ENCODE results near the gene MTCL1. TPM values are rescaled to one million over a fixed set of nuclear protein-coding genes. Genes with fewer than 3 reads are reported as not detected.
A peak's percentile ranks its signal among the peaks of the same experiment; 100 is the strongest.

Gene MTCL1
- total RNA-seq, 3 donors from 2014 or later (not counting 1 experiment from before 2014, with no cell fraction given) = 0.38 to 1.5 (median 0.43) TPM

- 32% methylated on average over 25 of the region's 25 CpGs for WGBS (ENCODE audit: insufficient coverage)
- peaks cover 30% of the 10 kb centered on the region for H3K27me3 ChIP-seq (ENCODE audit: control insufficient read depth, insufficient read depth, low read length)
These were observed 2.2 kb upstream of the MTCL1 start for GRCh38 chr18:8703092-8703709.

GRCh38 chr18:8703781-8704301 is 1.5 kb upstream of the MTCL1 start:
- H3K4me3 ChIP-seq (ENCODE audit: low read length) = no peak overlapping the region

More at GRCh38 chr18:8703092-8703709, 2.2 kb upstream of the MTCL1 start:
- Histone ChIP-seq H3K4me1 (ENCODE audit: control insufficient read depth, insufficient read depth, low read length) (peaks cover 25% of the 10 kb centered on the region), H3K9me3 (ENCODE audit: control insufficient read depth, insufficient read depth, low read length) (no peaks in the 10 kb centered on the region), H3K36me3 (ENCODE audit: control insufficient read depth, insufficient read depth, low read length) (no peaks in the 10 kb centered on the region), H3K4me3 (ENCODE audit: low read length) (no peak overlapping the region), H3K27ac (ENCODE audit: low read length) (no peak overlapping the region)
- Mint-ChIP-seq H3K4me1 (peaks cover 15 to 19% of the 10 kb centered on the region in 2 donors), H3K27ac (no peak overlapping the region), H3K27me3 (ENCODE audit: low read depth in 2 of 2) (peaks cover 45 to 48% of the 10 kb centered on the region in 2 donors), H3K36me3 (no peaks in the 10 kb centered on the region), H3K9me3 (no peaks in the 10 kb centered on the region), H3K4me3 (peak overlapping the region; percentile 62)
- DNase-seq (no peak), ATAC-seq (no peak)
- intact Hi-C loops (cut with micrococcal nuclease) = loop anchor here (10.0 kb wide), 1 partner anchor 632 kb away; the partner anchor contains the start of gene TWSG1
- no peak for TF ChIP-seq CTCF (IDR thresholded peaks at IDR 0.05)

GRCh38 chr18:8704361-8705237 is 757 bp upstream of the MTCL1 start:
- Histone ChIP-seq H3K9me3 (ENCODE audit: control insufficient read depth, insufficient read depth, low read length) (no peaks in the 10 kb centered on the region), H3K27ac (ENCODE audit: low read length) (peak overlapping the region; percentile 29), H3K4me3 (ENCODE audit: low read length) (peak overlapping the region; percentile 83), H3K4me1 (ENCODE audit: control insufficient read depth, insufficient read depth, low read length) (peaks cover 25% of the 10 kb centered on the region), H3K36me3 (ENCODE audit: control insufficient read depth, insufficient read depth, low read length) (no peaks in the 10 kb centered on the region), H3K27me3 (ENCODE audit: control insufficient read depth, insufficient read depth, low read length) (peaks cover 35% of the 10 kb centered on the region)
- peak; percentile 75 to 91 for DNase-seq
- H3K36me3 Mint-ChIP-seq = no peaks in the 10 kb centered on the region
- H3K9me3 Mint-ChIP-seq = no peaks in the 10 kb centered on the region
- intact Hi-C loops (cut with micrococcal nuclease) = loop anchor here (10.0 kb wide), 1 partner anchor 630 kb away; the partner anchor contains the start of gene TWSG1
- WGBS (ENCODE audit: insufficient coverage) = 1% methylated on average over 64 of the region's 64 CpGs
- TF ChIP-seq CTCF (IDR thresholded peaks at IDR 0.05) = no peak
- peaks cover 15 to 19% of the 10 kb centered on the region in 2 donors for H3K4me1 Mint-ChIP-seq
- ATAC-seq = peak; percentile 93 to 96 (median 93)
- H3K27ac Mint-ChIP-seq = peak overlapping the region; percentile 26 to 71
- peak overlapping the region; percentile 93 for H3K4me3 Mint-ChIP-seq
- H3K27me3 Mint-ChIP-seq (ENCODE audit: low read depth in 2 of 2) = peaks cover 52 to 57% of the 10 kb centered on the region in 2 donors

More at GRCh38 chr18:8703781-8704301, 1.5 kb upstream of the MTCL1 start:
- H3K4me1 Mint-ChIP-seq = peaks cover 15 to 19% of the 10 kb centered on the region in 2 donors
- ATAC-seq = no peak
- H3K36me3 ChIP-seq (ENCODE audit: control insufficient read depth, insufficient read depth, low read length) = no peaks in the 10 kb centered on the region
- 37% methylated on average over 16 of the region's 16 CpGs for WGBS (ENCODE audit: insufficient coverage)
- H3K36me3 Mint-ChIP-seq = no peaks in the 10 kb centered on the region
- peak overlapping the region; percentile 93 for H3K4me3 Mint-ChIP-seq
- no peak for TF ChIP-seq CTCF (IDR thresholded peaks at IDR 0.05)
- peak overlapping the region in 1 of 2 donors; percentile 71 for H3K27ac Mint-ChIP-seq
- intact Hi-C loops (cut with micrococcal nuclease) = loop anchor here (10.0 kb wide), 1 partner anchor 631 kb away; the partner anchor contains the start of gene TWSG1
- H3K4me1 ChIP-seq (ENCODE audit: control insufficient read depth, insufficient read depth, low read length) = peaks cover 25% of the 10 kb centered on the region
- H3K9me3 Mint-ChIP-seq = no peaks in the 10 kb centered on the region
- DNase-seq = no peak
- peaks cover 33% of the 10 kb centered on the region for H3K27me3 ChIP-seq (ENCODE audit: control insufficient read depth, insufficient read depth, low read length)
- no peaks in the 10 kb centered on the region for H3K9me3 ChIP-seq (ENCODE audit: control insufficient read depth, insufficient read depth, low read length)
- peaks cover 51 to 55% of the 10 kb centered on the region in 2 donors for H3K27me3 Mint-ChIP-seq (ENCODE audit: low read depth in 2 of 2)
- no peak overlapping the region for H3K27ac ChIP-seq (ENCODE audit: low read length)

Data from natural killer cell (primary cell).